ENCODE measurements around the gene PER1. TPM values are rescaled to one million over a fixed set of nuclear protein-coding genes. Genes with fewer than 3 reads are reported as not detected.

PER1 gene
- total and polyA plus RNA-seq, 2 donors from 2014 or later = 25.2 to 161 TPM

- Histone ChIP-seq H3K9me3 (ENCODE audit: control insufficient read depth in 2 of 3, insufficient read depth in 1 of 3, low read length in 3 of 3) (no peaks in the 10 kb centered on the region), H3K9ac (ENCODE audit: low read length in 3 of 3) (no peak overlapping the region), H3K36me3 (ENCODE audit: control insufficient read depth in 2 of 3, insufficient read depth in 3 of 3, low read length in 3 of 3) (peaks cover 0 to 84% (median 72%) of the 10 kb centered on the region in 3 donors), H3K27me3 (ENCODE audit: control insufficient read depth, insufficient read depth, low read length) (no peaks in the 10 kb centered on the region), H3K4me1 (ENCODE audit: control insufficient read depth in 2 of 3, insufficient read depth in 2 of 3, low read depth in 1 of 3, low read length in 3 of 3) (peaks cover 0 to 7% (median 0%) of the 10 kb centered on the region in 3 donors), H3K27ac (ENCODE audit: low read depth in 2 of 2, low read length in 2 of 2) (no peak overlapping the region), H3K4me3 (ENCODE audit: low read length in 3 of 3) (no peak overlapping the region)
- DNase-seq (peak in 1 of 5 donors; percentile 38), FAIRE-seq (no peak)
- intact Hi-C loops (cut with DNase I) = no loop called here
- TF ChIP-seq CTCF (IDR thresholded peaks at IDR 0.05; ENCODE audit: borderline replicate concordance, extremely low read depth, insufficient read depth) = no peak
These were observed 8.4 kb downstream of the PER1 start for GRCh38 chr17:8143581-8144400.

GRCh38 chr17:8142887-8143580 is 9.2 kb downstream of the PER1 start:
- no peak for TF ChIP-seq CTCF (IDR thresholded peaks at IDR 0.05; ENCODE audit: borderline replicate concordance, extremely low read depth, insufficient read depth)
- Histone ChIP-seq H3K9ac (ENCODE audit: low read length in 3 of 3) (no peak overlapping the region), H3K27ac (ENCODE audit: low read depth in 2 of 2, low read length in 2 of 2) (no peak overlapping the region), H3K9me3 (ENCODE audit: control insufficient read depth in 2 of 3, insufficient read depth in 1 of 3, low read length in 3 of 3) (no peaks in the 10 kb centered on the region), H3K36me3 (ENCODE audit: control insufficient read depth in 2 of 3, insufficient read depth in 3 of 3, low read length in 3 of 3) (peaks cover 0 to 76% (median 66%) of the 10 kb centered on the region in 3 donors), H3K27me3 (ENCODE audit: control insufficient read depth, insufficient read depth, low read length) (no peaks in the 10 kb centered on the region), H3K4me1 (ENCODE audit: control insufficient read depth in 2 of 3, insufficient read depth in 2 of 3, low read depth in 1 of 3, low read length in 3 of 3) (peaks cover 0 to 11% (median 0%) of the 10 kb centered on the region in 3 donors), H3K4me3 (ENCODE audit: low read length in 3 of 3) (no peak overlapping the region)
- FAIRE-seq (no peak), DNase-seq (peak in 1 of 5 donors; percentile 41)
- intact Hi-C loops (cut with DNase I) = no loop called here

DNA sequence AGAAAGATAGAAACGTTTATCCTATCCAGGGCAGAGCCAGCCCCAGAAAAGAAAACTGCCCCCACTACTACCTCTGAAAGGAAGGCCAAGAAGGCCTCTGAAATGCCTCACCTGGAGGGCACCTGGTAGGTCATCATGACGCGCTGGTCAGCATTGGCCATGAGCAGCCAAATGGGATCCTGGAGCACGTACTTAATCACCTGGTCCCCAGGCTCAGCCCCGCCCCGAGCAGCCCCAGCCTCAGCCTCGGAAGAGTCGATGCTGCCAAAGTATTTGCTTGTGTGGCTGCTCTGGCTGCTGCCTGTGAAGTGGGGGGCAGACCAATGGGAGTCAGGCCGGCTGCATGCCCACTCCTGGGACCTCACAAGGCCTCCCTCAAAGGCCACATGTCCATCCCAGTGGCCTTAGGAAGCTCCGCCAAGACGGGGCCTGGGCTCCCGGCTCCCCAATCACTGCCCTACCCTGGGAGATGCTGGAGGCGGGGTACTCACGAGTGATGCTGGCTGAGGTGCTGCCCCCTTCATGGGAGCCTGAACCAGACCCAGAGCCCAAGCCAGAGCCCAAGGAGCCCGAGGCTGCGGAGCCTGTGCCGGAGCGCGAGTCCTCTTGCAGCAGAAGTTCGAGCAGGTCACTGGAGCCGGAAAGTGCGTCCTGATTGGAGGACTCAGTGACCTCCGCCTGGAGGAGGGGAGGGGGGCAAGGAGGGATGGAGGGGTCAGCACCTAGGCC is 9.9 kb downstream of the PER1 start:
- H3K36me3 ChIP-seq (ENCODE audit: control insufficient read depth in 2 of 3, insufficient read depth in 3 of 3, low read length in 3 of 3) = peaks cover 0 to 69% (median 59%) of the 10 kb centered on the region in 3 donors
- no peaks in the 10 kb centered on the region for H3K9me3 ChIP-seq (ENCODE audit: control insufficient read depth in 2 of 3, insufficient read depth in 1 of 3, low read length in 3 of 3)
- TF ChIP-seq CTCF (IDR thresholded peaks at IDR 0.05; ENCODE audit: borderline replicate concordance, extremely low read depth, insufficient read depth) = no peak
- no peak overlapping the region for H3K4me3 ChIP-seq (ENCODE audit: low read length in 3 of 3)
- peak in 1 of 5 donors; percentile 40 for DNase-seq
- intact Hi-C loops (cut with DNase I) = no loop called here
- FAIRE-seq = no peak
- peaks cover 0 to 11% (median 5%) of the 10 kb centered on the region in 3 donors for H3K4me1 ChIP-seq (ENCODE audit: control insufficient read depth in 2 of 3, insufficient read depth in 2 of 3, low read depth in 1 of 3, low read length in 3 of 3)
- H3K27me3 ChIP-seq (ENCODE audit: control insufficient read depth, insufficient read depth, low read length) = no peaks in the 10 kb centered on the region
- H3K9ac ChIP-seq (ENCODE audit: low read length in 3 of 3) = no peak overlapping the region
- H3K27ac ChIP-seq (ENCODE audit: low read depth in 2 of 2, low read length in 2 of 2) = no peak overlapping the region
